Astrocyte (in vitro differentiated cells and primary cell): ENCODE data around the gene OR6B3. TPM values are rescaled to one million over a fixed set of nuclear protein-coding genes. Genes with fewer than 3 reads are reported as not detected.

Experiments used
- DNase-seq: peaks from one replicate; pipeline ENCODE4 v3.0.0-alpha.2; 2010; ENCODE audit warnings: low read depth
- FAIRE-seq: peaks from 2 replicates; lab custom pipeline; 2011; peaks lifted over from hg19 to GRCh38; lab: Jason Lieb, UNC
- H2AFZ ChIP-seq: 2 replicates; pipeline ENCODE4 v1.6.0; 2012; ENCODE audit warnings: low read depth, low read length, inconsistent platforms
- H3K27ac ChIP-seq: 2 replicates; pipeline ENCODE4 v1.5.1; 2011; ENCODE audit warnings: low read depth, low read length, inconsistent platforms
- H3K27me3 ChIP-seq: 2 replicates; pipeline ENCODE4 v1.6.0; 2011; ENCODE audit warnings: low read length, inconsistent platforms; ENCODE audit not compliant: insufficient read depth
- H3K36me3 ChIP-seq: 2 replicates; pipeline ENCODE4 v1.5.1; 2011; ENCODE audit warnings: low read length, inconsistent platforms; ENCODE audit not compliant: insufficient read depth
- H3K4me1 ChIP-seq: 2 replicates; pipeline ENCODE4 v1.5.1; 2011; ENCODE audit warnings: low read length, inconsistent platforms; ENCODE audit not compliant: insufficient read depth
- H3K4me2 ChIP-seq: 2 replicates; pipeline ENCODE4 v1.6.0; 2012; ENCODE audit warnings: low read length, inconsistent platforms
- H3K4me3 ChIP-seq: 2 replicates; pipeline ENCODE4 v1.5.1; 2011; ENCODE audit warnings: low read depth, mild to moderate bottlenecking, low read length, inconsistent platforms; ENCODE audit not compliant: insufficient read depth
- H3K79me2 ChIP-seq: 2 replicates; pipeline ENCODE4 v1.6.0; 2012; ENCODE audit warnings: mild to moderate bottlenecking, low read length, inconsistent platforms; ENCODE audit not compliant: insufficient read depth
- H3K9ac ChIP-seq: 2 replicates; pipeline ENCODE4 v1.6.0; 2012; ENCODE audit warnings: mild to moderate bottlenecking, low read length, inconsistent platforms
- H3K9me3 ChIP-seq: 2 replicates; pipeline ENCODE4 v1.5.1; 2012; ENCODE audit warnings: low read depth, mild to moderate bottlenecking, low read length, inconsistent platforms; ENCODE audit not compliant: insufficient read depth
- H4K20me1 ChIP-seq: 2 replicates; pipeline ENCODE4 v1.6.0; 2012; ENCODE audit warnings: low read length, inconsistent platforms; ENCODE audit not compliant: insufficient read depth
- H3K27ac Mint-ChIP-seq: one replicate; pipeline ENCODE4 v1.8.0; 2021; ENCODE audit warnings: mild to moderate bottlenecking, mixed read lengths; ENCODE audit not compliant: unreplicated experiment
- H3K27me3 Mint-ChIP-seq: one replicate; pipeline ENCODE4 v1.8.0; 2021; ENCODE audit warnings: low read depth, mixed read lengths; ENCODE audit not compliant: unreplicated experiment
- H3K36me3 Mint-ChIP-seq: one replicate; pipeline ENCODE4 v1.8.0; 2021; ENCODE audit warnings: low read depth, mixed read lengths; ENCODE audit not compliant: unreplicated experiment
- H3K4me1 Mint-ChIP-seq: one replicate; pipeline ENCODE4 v1.8.0; 2021; ENCODE audit warnings: low read depth, mixed read lengths; ENCODE audit not compliant: unreplicated experiment
- H3K4me3 Mint-ChIP-seq: one replicate; pipeline ENCODE4 v1.8.0; 2021; ENCODE audit warnings: mild to moderate bottlenecking, moderate library complexity, mixed read lengths; ENCODE audit not compliant: unreplicated experiment
- H3K9me3 Mint-ChIP-seq: one replicate; pipeline ENCODE4 v1.8.0; 2021; ENCODE audit warnings: mild to moderate bottlenecking, mixed read lengths; ENCODE audit not compliant: unreplicated experiment
- CTCF ChIP-seq: IDR thresholded peaks from 2 replicates; pipeline ENCODE4 v1.5.1; 2011; ENCODE audit warnings: low read depth, mild to moderate bottlenecking, inconsistent platforms, low read length, moderate library complexity; ENCODE audit not compliant: insufficient read depth
- EZH2 ChIP-seq: IDR thresholded peaks from 2 replicates; pipeline ENCODE4 v1.6.1; 2012; ENCODE audit warnings: mild to moderate bottlenecking, low read length, inconsistent platforms; ENCODE audit not compliant: insufficient read depth
- total RNA-seq: library from RNA; stranded (reverse); gene quantifications from 2 replicates; pipeline ENCODE4 v1.2.1, GENCODE V29; 2021

The OR6B3 gene
- total RNA-seq, 1 donor from 2014 or later, result not detected

- Mint-ChIP-seq H3K4me3 (no peak overlapping the region), H3K4me1 (peaks cover 5% of the 10 kb centered on the region), H3K36me3 (no peaks in the 10 kb centered on the region), H3K9me3 (peaks cover 1% of the 10 kb centered on the region), H3K27me3 (peaks cover 66% of the 10 kb centered on the region), H3K27ac (no peak overlapping the region)
- Histone ChIP-seq H3K4me1 (no peaks in the 10 kb centered on the region), H3K4me3 (no peak overlapping the region), H4K20me1 (no peaks in the 10 kb centered on the region), H3K9ac (no peak overlapping the region), H3K4me2 (no peak overlapping the region), H2AFZ (no peak overlapping the region), H3K27me3 (peaks cover 14% of the 10 kb centered on the region), H3K79me2 (no peaks in the 10 kb centered on the region), H3K27ac (no peak overlapping the region), H3K9me3 (no peaks in the 10 kb centered on the region), H3K36me3 (no peaks in the 10 kb centered on the region)
- DNase-seq, result no peak
- no peak for TF ChIP-seq EZH2
- no peak for TF ChIP-seq CTCF
- no peak for FAIRE-seq
These were observed 20.7 kb downstream of the OR6B3 start for GRCh38 chr2:240032406-240033329.

- H3K27ac Mint-ChIP-seq, result peak within 1 kb of the TSS; percentile 42
These were observed 22.8 kb downstream of the OR6B3 start, which contains the start of gene OR6B2 for GRCh38 chr2:240030379-240031094. TSS of gene OR6B2 (minus strand) at chr2:240030429. CDS start at chr2:240030429, 0 bp downstream.

More at GRCh38 chr2:240030379-240031094, 22.8 kb downstream of the OR6B3 start, which contains the start of gene OR6B2:
- Histone ChIP-seq H3K4me2 (no peak within 1 kb of the TSS), H3K36me3 (no peaks in the 10 kb centered on the region), H2AFZ (no peak within 1 kb of the TSS), H3K9me3 (no peaks in the 10 kb centered on the region), H3K4me3 (no peak within 1 kb of the TSS), H3K27me3 (peaks cover 13% of the 10 kb centered on the region), H3K4me1 (no peaks in the 10 kb centered on the region), H4K20me1 (no peaks in the 10 kb centered on the region), H3K79me2 (no peaks in the 10 kb centered on the region), H3K9ac (no peak within 1 kb of the TSS), H3K27ac (no peak within 1 kb of the TSS)
- Mint-ChIP-seq H3K4me1 (peaks cover 5% of the 10 kb centered on the region), H3K4me3 (no peak within 1 kb of the TSS), H3K36me3 (no peaks in the 10 kb centered on the region), H3K27me3 (peaks cover 53% of the 10 kb centered on the region), H3K9me3 (peaks cover 1% of the 10 kb centered on the region)
- FAIRE-seq (no peak), DNase-seq (no peak)
- TF ChIP-seq CTCF, result no peak
- TF ChIP-seq EZH2, result no peak
